Right cardiac atrium (tissue), 5 donors: ENCODE data around the gene PTAFR. TPM values are rescaled to one million over a fixed set of nuclear protein-coding genes. Genes with fewer than 3 reads are reported as not detected.

Source experiments
- ATAC-seq, 2 donors: fragments of 200-7000 bp; cut with Tn5 transposase; one replicate each; pipeline versions ENCODE4 v1.8.0 to v1.9.1; 2020; ENCODE audit warnings: moderate library complexity in 2 of 2, mild to moderate bottlenecking in 1 of 2
- DNase-seq, 3 donors: peaks; one replicate each; pipeline ENCODE4 v3.0.0-alpha.2; 2020
- H3K27ac ChIP-seq: one replicate; pipeline ENCODE4 v1.5.1; 2013; ENCODE audit warnings: mild to moderate bottlenecking, low read length, control low read depth, moderate library complexity
- H3K27me3 ChIP-seq: one replicate; pipeline ENCODE4 v1.6.1; 2013; ENCODE audit not compliant: control insufficient read depth, insufficient read depth
- H3K4me1 ChIP-seq: one replicate; pipeline ENCODE4 v1.6.1; 2013; ENCODE audit warnings: low read length; ENCODE audit not compliant: control insufficient read depth, insufficient read depth
- H3K4me3 ChIP-seq: one replicate; pipeline ENCODE4 v1.5.1; 2013; ENCODE audit warnings: low read length, control low read depth
- H3K9me3 ChIP-seq: one replicate; pipeline ENCODE4 v1.6.1; 2013; ENCODE audit warnings: low read length; ENCODE audit not compliant: control insufficient read depth
- WGBS: extraction: QIAGEN DNeasy Blood & Tissue Kit; methylation state at CpG from one replicate; pipeline ENCODE4 v1.1.7; 2013; 5-methylcytosine and 5-hydroxymethylcytosine counted together
- intact Hi-C, 4 donors: fragments of 100-400 bp; cut with DNase I; formaldehyde crosslinking; loops; one replicate each; pipeline versions ENCODE4 v1.11.0 to v1.14.0; 2022 to 2023
- long read RNA-seq, 4 donors: library from polyadenylated mRNA; unstranded; transcript quantifications; one replicate each; pipeline ENCODE4 v2.0.0, GENCODE V29; 2020 to 2021
- polyA plus RNA-seq: library from polyadenylated mRNA; stranded (reverse); fragments of 200-250 nt; gene quantifications from one replicate; pipeline ENCODE4 v1.2.3, GENCODE V29; 2013
- total RNA-seq, 4 donors: library from RNA; stranded (reverse); fragmentation: NEBNext Ultra II Directional; extraction: Animal tissue kit (Norgen Biotek cat#: 25700); gene quantifications; one replicate each; pipeline ENCODE4 v1.2.1, GENCODE V29; 2021
- donor health status: healthy with polysubstance abuse.
- donor health status: DM: no; HTN: yes; CAD: no.
- donor health status: DM: no; HTN: no; CAD: no.
- donor health status: DM: no; HTN: yes; CAD: no; lungs with severe emphysema.
- donor health status: DM: yes; HTN: yes; CAD: no.

Gene PTAFR
- total RNA-seq, result 1 to 10 TPM; 2.0 to 3.6 (median 3.0) TPM
- 0.52 TPM for polyA plus RNA-seq
- long read RNA-seq, donor 1, full-length matches to known transcripts, result 2 of 2 reads
- long read RNA-seq, donor 1, partial matches to known transcripts, result 0 of 2 reads
- long read RNA-seq, donor 1, other reads (novel, unspliced or antisense), result 0 of 2 reads
- long read RNA-seq, donor 2, full-length matches to known transcripts, result 1 of 1 reads
- long read RNA-seq, donor 2, partial matches to known transcripts, result 0 of 1 reads
- long read RNA-seq, donor 2, other reads (novel, unspliced or antisense), result 0 of 1 reads
- long read RNA-seq, donor 3, full-length matches to known transcripts, result 4 of 7 reads
- long read RNA-seq, donor 3, partial matches to known transcripts, result 0 of 7 reads
- long read RNA-seq, donor 3, other reads (novel, unspliced or antisense), result 3 of 7 reads
- long read RNA-seq, donor 4, full-length matches to known transcripts, result 1 of 3 reads
- long read RNA-seq, donor 4, partial matches to known transcripts, result 0 of 3 reads
- long read RNA-seq, donor 4, other reads (novel, unspliced or antisense), result 2 of 3 reads

- Histone ChIP-seq H3K4me1 (no peaks in the 10 kb centered on the region), H3K4me3 (no peak within 1 kb of the TSS), H3K27me3 (no peaks in the 10 kb centered on the region), H3K27ac (no peak within 1 kb of the TSS), H3K9me3 (no peaks in the 10 kb centered on the region)
- intact Hi-C loops, result no loop called here
- peak in 1 of 2 donors; percentile 14 for ATAC-seq
- peak in 2 of 3 donors; percentile 60 to 66 for DNase-seq
- 71% methylated on average over 18 of the region's 18 CpGs for WGBS
Observed at GRCh38 chr1:28176492-28177470, at the start of gene PTAFR. PTAFR (minus strand) TSS chr1:28176690; CDS start chr1:28151021, 25,669 bp downstream.

GRCh38 chr1:28213315-28213714 lies 36.8 kb upstream of the PTAFR start:
- ATAC-seq, result no peak
- no peak overlapping the region for H3K4me3 ChIP-seq
- WGBS, result 61% methylated on average over 2 of the region's 2 CpGs
- no peaks in the 10 kb centered on the region for H3K27me3 ChIP-seq
- no peaks in the 10 kb centered on the region for H3K4me1 ChIP-seq
- intact Hi-C loops, result loop anchor here in 1 of 4 donors (5.0 kb wide), 1 partner anchor 121 kb away; no protein-coding TSS in a partner anchor
- no peak for DNase-seq
- H3K27ac ChIP-seq, result no peak overlapping the region
- H3K9me3 ChIP-seq, result no peaks in the 10 kb centered on the region

- 49% methylated on average over 1 of the region's 1 CpG for WGBS
- Histone ChIP-seq H3K9me3 (no peaks in the 10 kb centered on the region), H3K4me3 (no peak overlapping the region), H3K4me1 (no peaks in the 10 kb centered on the region), H3K27me3 (no peaks in the 10 kb centered on the region), H3K27ac (no peak overlapping the region)
- intact Hi-C loops, result loop anchor here in 3 of 4 donors (5.0 to 10.0 kb wide), 2 partner anchors 117 to 355 kb away; no protein-coding TSS in a partner anchor
- ATAC-seq, result no peak
- no peak for DNase-seq
Observed at GRCh38 chr1:28209700-28210099, 33.2 kb upstream of the PTAFR start.

GRCh38 chr1:28208818-28209441 lies 32.4 kb upstream of the PTAFR start:
- DNase-seq, result peak; percentile 23 to 71 (median 57)
- ATAC-seq, result peak; percentile 83 to 87
- Histone ChIP-seq H3K9me3 (no peaks in the 10 kb centered on the region), H3K4me3 (no peak overlapping the region), H3K27ac (no peak overlapping the region), H3K4me1 (no peaks in the 10 kb centered on the region), H3K27me3 (no peaks in the 10 kb centered on the region)
- intact Hi-C loops, result loop anchor here in 2 of 4 donors (5.0 to 10.0 kb wide), 2 partner anchors 117 to 354 kb away; no protein-coding TSS in a partner anchor
- 44% methylated on average over 4 of the region's 4 CpGs for WGBS

GRCh38 chr1:28205243-28205642 lies 28.8 kb upstream of the PTAFR start:
- H3K4me3 ChIP-seq, result no peak overlapping the region
- no peaks in the 10 kb centered on the region for H3K4me1 ChIP-seq
- H3K27ac ChIP-seq, result no peak overlapping the region
- WGBS, result 85% methylated on average over 4 of the region's 4 CpGs
- intact Hi-C loops, result loop anchor here in 2 of 4 donors (5.0 to 10.0 kb wide), 2 partner anchors 113 to 350 kb away; no protein-coding TSS in a partner anchor
- DNase-seq (no peak), ATAC-seq (no peak)
- no peaks in the 10 kb centered on the region for H3K27me3 ChIP-seq
- H3K9me3 ChIP-seq, result no peaks in the 10 kb centered on the region

GRCh38 chr1:28200234-28200873 lies 23.9 kb upstream of the PTAFR start:
- intact Hi-C loops, result loop anchor here in 1 of 4 donors (10.0 kb wide), 1 partner anchor 346 kb away; no protein-coding TSS in a partner anchor

GRCh38 chr1:28199328-28200233 lies 23.1 kb upstream of the PTAFR start:
- H3K9me3 ChIP-seq, result no peaks in the 10 kb centered on the region
- H3K27me3 ChIP-seq, result no peaks in the 10 kb centered on the region
- ATAC-seq (no peak), DNase-seq (no peak)
- intact Hi-C loops, result loop anchor here in 2 of 4 donors (5.0 to 10.0 kb wide), 3 partner anchors 105 to 345 kb away; no protein-coding TSS in a partner anchor
- H3K4me1 ChIP-seq, result no peaks in the 10 kb centered on the region
- no peak overlapping the region for H3K27ac ChIP-seq
- 84% methylated on average over 8 of the region's 8 CpGs for whole genome bisulfite sequencing
- H3K4me3 ChIP-seq, result no peak overlapping the region

More at GRCh38 chr1:28200234-28200873, 23.9 kb upstream of the PTAFR start:
- Histone ChIP-seq H3K4me3 (no peak overlapping the region), H3K4me1 (no peaks in the 10 kb centered on the region), H3K9me3 (no peaks in the 10 kb centered on the region), H3K27me3 (no peaks in the 10 kb centered on the region), H3K27ac (no peak overlapping the region)
- ATAC-seq, result no peak
- no peak for DNase-seq
- 93% methylated on average over 6 of the region's 6 CpGs for WGBS

GRCh38 chr1:28197682-28198415 lies 21.4 kb upstream of the PTAFR start:
- no peaks in the 10 kb centered on the region for H3K27me3 ChIP-seq
- intact Hi-C loops, result loop anchor here in 2 of 4 donors (5.0 to 10.0 kb wide), 2 partner anchors 103 to 264 kb away; no protein-coding TSS in a partner anchor
- no peak overlapping the region for H3K27ac ChIP-seq
- DNase-seq, result no peak
- no peaks in the 10 kb centered on the region for H3K9me3 ChIP-seq
- WGBS, result 93% methylated on average over 12 of the region's 12 CpGs
- no peak for ATAC-seq
- H3K4me1 ChIP-seq, result no peaks in the 10 kb centered on the region
- no peak overlapping the region for H3K4me3 ChIP-seq
